ENCODE measurements around the gene USP32.
"Not testable (repeated sequence)": the region's sequence is repeated elsewhere in the genome, so short reads cannot be mapped to it uniquely, and the experiment has no call there.

The USP32 gene

GRCh38 chr17:60223456-60223855 is 168.5 kb downstream of the USP32 start:
- DNase-seq: no peak

GRCh38 chr17:60218774-60219173 is 173.2 kb downstream of the USP32 start:
- DNase-seq: not testable (repeated sequence)

- DNase-seq: not testable (repeated sequence)
Observed at GRCh38 chr17:60215895-60216294, 176.0 kb downstream of the USP32 start.

- DNase-seq: not testable (repeated sequence)
Observed at GRCh38 chr17:60211282-60211681, 180.7 kb downstream of the USP32 start.

GRCh38 chr17:60208302-60208701 is 183.6 kb downstream of the USP32 start:
- not testable (repeated sequence) for DNase-seq

GRCh38 chr17:60205782-60206181 is 186.2 kb downstream of the USP32 start:
- DNase-seq: not testable (repeated sequence)

- DNase-seq: not testable (repeated sequence)
Observed at GRCh38 chr17:60198630-60199029, 193.3 kb downstream of the USP32 start.

GRCh38 chr17:60194141-60194540 is 197.8 kb downstream of the USP32 start:
- DNase-seq: not testable (repeated sequence)

- no peak for DNase-seq
Observed at GRCh38 chr17:60193482-60193881, 198.5 kb downstream of the USP32 start.

GRCh38 chr17:60193032-60193431 is 198.9 kb downstream of the USP32 start:
- not testable (repeated sequence) for DNase-seq

- DNase-seq: not testable (repeated sequence)
Observed at GRCh38 chr17:60190032-60190431, 201.9 kb downstream of the USP32 start.

- no peak for DNase-seq
Observed at GRCh38 chr17:60188759-60189158, 203.2 kb downstream of the USP32 start.

GRCh38 chr17:60186846-60187745 is 204.8 kb downstream of the USP32 start:
- DNase-seq: not testable (repeated sequence)

GRCh38 chr17:60186372-60186771 is 205.6 kb downstream of the USP32 start:
- DNase-seq: not testable (repeated sequence)

- DNase-seq: not testable (repeated sequence)
Observed at GRCh38 chr17:60180380-60180779, 211.6 kb downstream of the USP32 start.

GRCh38 chr17:60178180-60178579 is 213.8 kb downstream of the USP32 start:
- not testable (repeated sequence) for DNase-seq

GRCh38 chr17:60176763-60177162 is 215.2 kb downstream of the USP32 start:
- not testable (repeated sequence) for DNase-seq

- DNase-seq: not testable (repeated sequence)
Observed at GRCh38 chr17:60174767-60175166, 217.2 kb downstream of the USP32 start.

GRCh38 chr17:60174035-60174434 is 217.9 kb downstream of the USP32 start:
- DNase-seq: no peak

- no peak for DNase-seq
Observed at GRCh38 chr17:60173304-60173819, 218.6 kb downstream of the USP32 start.

- DNase-seq: no peak
Observed at GRCh38 chr17:60171753-60172079, 220.2 kb downstream of the USP32 start.

- DNase-seq: no peak
Observed at GRCh38 chr17:60170835-60171752, 220.8 kb downstream of the USP32 start.
